Prostate gland (tissue), 2 donors: ENCODE results near the gene CEP104.

Source experiments
- CTCF ChIP-seq, 4 experiments: fragments of 200-600 bp in 2 of 4; fragments of 450-650 bp in 2 of 4; sonication (generic) in 2 of 4; IDR thresholded peaks; 1 replicate in 3 of 4; 2 replicates in 1 of 4; pipeline ENCODE4 v1.5.1; 2016 to 2019; ENCODE audit warnings: antibody characterized with exemption in 4 of 4, mild to moderate bottlenecking in 2 of 4, moderate library complexity in 2 of 4
- POLR2A ChIP-seq: fragments of 450-650 bp; IDR thresholded peaks from one replicate; pipeline ENCODE4 v1.6.1; 2016; ENCODE audit warnings: antibody characterized with exemption, mild to moderate bottlenecking

- TF ChIP-seq CTCF (IDR thresholded peaks at IDR 0.05) = no peak
- TF ChIP-seq POLR2A = peak; percentile 41
These were observed 44.0 kb upstream of the CEP104 start for GRCh38 chr1:3900969-3901529.
